ENCODE data around the gene OR2S2. TPM values are rescaled to one million over a fixed set of nuclear protein-coding genes. Genes with fewer than 3 reads are reported as not detected.

The OR2S2 gene
- total and polyA plus RNA-seq, 2 of the 4 experiments (the other 2 are of a cell fraction): 0.46 to 0.90 TPM

GRCh38 chr9:35942286-35942685 lies 15.7 kb downstream of the OR2S2 start:
- intact Hi-C loops (cut with micrococcal nuclease) (no loop called here), in situ Hi-C loops (cut with MboI; ENCODE audit: low sequenced_read_pairs) (loop anchor here (10.0 kb wide), 1 partner anchor 57 kb away; no protein-coding TSS in a partner anchor), dilution Hi-C loops (cut with HindIII; ENCODE audit: low sequenced_read_pairs, unreplicated experiment) (no loop called here)
- H3K9ac ChIP-seq (ENCODE audit: low read depth, low read length): no peak overlapping the region
- no peak overlapping the region for H3K4me2 ChIP-seq (ENCODE audit: low read depth, low read length)
- 0 out of 2 replicates have a peak overlapping the region, but pooled peaks have one; percentile 20 for H2BK120ac ChIP-seq (ENCODE audit: low read depth, low read length)
- no peak overlapping the region for H3K18ac ChIP-seq (ENCODE audit: low read depth, low read length)
- H3K23ac ChIP-seq (ENCODE audit: low read depth, low read length): no peak overlapping the region
- no peaks in the 10 kb centered on the region for H3K27me3 ChIP-seq (ENCODE audit: control insufficient read depth, insufficient read depth, low read length)
- H3K9me3 ChIP-seq (ENCODE audit: control insufficient read depth, insufficient read depth, low read length): no peaks in the 10 kb centered on the region
- no peak for DNase-seq
- H3K27ac ChIP-seq (ENCODE audit: insufficient read depth, low read length): no peak overlapping the region
- 81% methylated on average over 3 of the region's 5 CpGs; no CpG with 5 or more reads in 1 of the 2 experiments for WGBS, 2 experiments (ENCODE audit: extremely low coverage in 2 of 2, insufficient read length in 1 of 2)
- peak overlapping the region; percentile 77; the same call in 1 of the 2 replicates for H2BK20ac ChIP-seq (ENCODE audit: low read depth, low read length)
- no peaks in the 10 kb centered on the region for H3K36me3 ChIP-seq (ENCODE audit: control insufficient read depth, insufficient read depth, low read length)
- no peak overlapping the region for H2AK5ac ChIP-seq (ENCODE audit: low read depth, low read length)
- H3K56ac ChIP-seq (ENCODE audit: extremely low read depth, insufficient read depth, low read length): no peak overlapping the region
- H3K9me1 ChIP-seq (ENCODE audit: insufficient read depth, low read length): peaks cover 11% of the 10 kb centered on the region
- peaks cover 0 to 4% of the 10 kb centered on the region in 2 experiments; a peak in 2 of 4 replicates for H3K79me1 ChIP-seq (ENCODE audit: low read depth in 1 of 2, low read length in 2 of 2)
- TF ChIP-seq MAZ (IDR thresholded peaks at IDR 0.05; ENCODE audit: borderline replicate concordance, low read depth, low read length): no peak
- no peak for TF ChIP-seq USF2 (IDR thresholded peaks at IDR 0.05; ENCODE audit: low read depth, low read length)
- no peak for TF ChIP-seq MAFK (IDR thresholded peaks at IDR 0.05; ENCODE audit: low read depth, low read length)
- H2AFZ ChIP-seq (replicated peaks; ENCODE audit: low read length, poor library complexity): no peak overlapping the region
- no peak overlapping the region for H3K4me3 ChIP-seq (ENCODE audit: insufficient read depth, low read depth, low read length)
- ChIA-PET CTCF (no interaction called here), POLR2A (ENCODE audit: unreplicated experiment) (no interaction called here)
- no TSS peak for BruUV-seq (replicated peaks)
- 0 out of 4 replicates have a peak overlapping the region, but pooled peaks of 1 of the 2 experiments have one; percentile 33 for H4K8ac ChIP-seq (ENCODE audit: low read depth in 2 of 2, low read length in 2 of 2)
- H3K14ac ChIP-seq (replicated peaks; ENCODE audit: low read depth, low read length): peak overlapping the region; percentile 44; the same call in 1 of the 2 replicates
- H4K91ac ChIP-seq (ENCODE audit: insufficient read depth, low read depth, low read length): peak overlapping the region; percentile 6; the same call in 1 of the 2 replicates
- no peaks in the 10 kb centered on the region for H4K20me1 ChIP-seq (ENCODE audit: insufficient read depth, low read length)
- ATAC-seq (ENCODE audit: low read depth): no peak
- no peak overlapping the region for H4K5ac ChIP-seq (ENCODE audit: low read depth, low read length)
- no peak overlapping the region for H2BK15ac ChIP-seq (ENCODE audit: low read depth, low read length)
- no peak overlapping the region for H3K4ac ChIP-seq (ENCODE audit: low read depth, low read length)
- H3K4me1 ChIP-seq (ENCODE audit: control insufficient read depth, insufficient read depth, low read length): peaks cover 10% of the 10 kb centered on the region
- H2AK9ac ChIP-seq (replicated peaks; ENCODE audit: low read depth, low read length, poor library complexity): no peak overlapping the region
- no peak overlapping the region for H2BK5ac ChIP-seq (ENCODE audit: low read depth, low read length, poor library complexity, severe bottlenecking)

Measured in IMR-90 (cell line).